Measurements from ENCODE around the gene SETD1A. TPM values are rescaled to one million over a fixed set of nuclear protein-coding genes. Genes with fewer than 3 reads are reported as not detected.

Gene SETD1A
- total RNA-seq, 2 donors from 2014 or later, result 23.8 to 25.0 TPM

DNA sequence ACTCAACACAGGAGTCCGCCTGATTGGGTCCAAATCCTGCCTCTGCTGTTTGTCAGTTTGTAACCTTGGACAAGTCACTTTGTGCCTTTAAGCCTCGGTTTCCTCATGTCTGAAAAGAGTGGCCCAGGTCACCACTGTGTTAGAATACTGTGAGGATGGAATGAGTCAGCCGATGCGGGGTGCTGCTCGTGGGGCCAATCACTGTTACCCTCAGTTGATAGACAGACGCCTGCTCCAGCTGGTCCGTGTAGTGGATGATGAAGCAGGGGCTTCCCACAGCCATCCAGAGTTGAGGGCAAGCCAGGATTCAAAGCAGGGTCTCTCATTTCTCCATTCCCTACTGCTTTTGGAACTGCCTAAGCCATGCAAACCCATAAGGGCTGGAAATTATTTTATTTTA is 28.4 kb upstream of the SETD1A start:
- Histone ChIP-seq H3K9ac (ENCODE audit: extremely low read depth, low read length, poor library complexity, severe bottlenecking) (no peak overlapping the region), H3K4me1 (ENCODE audit: control insufficient read depth, insufficient read depth, low read length) (no peaks in the 10 kb centered on the region), H3K27me3 (ENCODE audit: control insufficient read depth, insufficient read depth, low read length, poor library complexity, severe bottlenecking) (no peaks in the 10 kb centered on the region), H3K36me3 (ENCODE audit: control insufficient read depth, insufficient read depth, low read length) (peaks cover 45% of the 10 kb centered on the region), H3K4me3 (ENCODE audit: low read length) (no peak overlapping the region), H3K27ac (ENCODE audit: low read depth, low read length) (no peak overlapping the region), H3K9me3 (ENCODE audit: control insufficient read depth, low read length) (no peaks in the 10 kb centered on the region)
- peaks cover 33% of the 10 kb centered on the region for H3K36me3 Mint-ChIP-seq (ENCODE audit: low read depth)
- no peaks in the 10 kb centered on the region for H3K9me3 Mint-ChIP-seq
- no peak for TF ChIP-seq CTCF (conservative IDR thresholded peaks at IDR 0.05)
- 87 to 95% methylated on average over 6 to 7 of the region's 7 CpGs for whole genome bisulfite sequencing, 2 experiments (ENCODE audit: insufficient coverage in 1 of 2, insufficient read length in 1 of 2)
- H3K27ac Mint-ChIP-seq, result no peak overlapping the region
- peaks cover 15% of the 10 kb centered on the region for H3K4me1 Mint-ChIP-seq
- H3K4me3 Mint-ChIP-seq, result no peak overlapping the region
- H3K27me3 Mint-ChIP-seq (ENCODE audit: insufficient read depth), result no peaks in the 10 kb centered on the region
- DNase-seq, result no peak

DNA sequence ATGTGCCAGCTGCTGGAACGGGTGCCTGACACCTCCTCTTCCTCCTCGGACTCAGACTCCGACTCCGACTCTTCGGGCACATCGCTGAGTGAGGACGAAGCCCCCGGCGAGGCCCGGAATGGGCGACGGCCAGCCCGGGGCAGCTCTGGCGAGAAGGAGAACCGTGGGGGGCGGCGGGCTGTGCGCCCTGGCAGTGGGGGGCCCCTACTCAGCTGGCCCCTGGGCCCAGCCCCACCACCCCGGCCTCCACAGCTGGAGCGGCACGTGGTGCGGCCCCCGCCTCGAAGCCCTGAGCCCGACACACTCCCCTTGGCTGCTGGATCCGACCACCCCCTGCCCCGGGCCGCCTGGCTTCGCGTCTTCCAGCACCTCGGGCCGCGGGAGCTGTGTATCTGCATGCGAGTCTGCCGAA is 27.4 kb upstream of the SETD1A start:
- peaks cover 40% of the 10 kb centered on the region for H3K36me3 Mint-ChIP-seq (ENCODE audit: low read depth)
- no peaks in the 10 kb centered on the region for H3K27me3 Mint-ChIP-seq (ENCODE audit: insufficient read depth)
- Histone ChIP-seq H3K27me3 (ENCODE audit: control insufficient read depth, insufficient read depth, low read length, poor library complexity, severe bottlenecking) (no peaks in the 10 kb centered on the region), H3K9ac (ENCODE audit: extremely low read depth, low read length, poor library complexity, severe bottlenecking) (no peak overlapping the region), H3K4me1 (ENCODE audit: control insufficient read depth, insufficient read depth, low read length) (no peaks in the 10 kb centered on the region), H3K9me3 (ENCODE audit: control insufficient read depth, low read length) (no peaks in the 10 kb centered on the region), H3K4me3 (ENCODE audit: low read length) (no peak overlapping the region), H3K27ac (ENCODE audit: low read depth, low read length) (no peak overlapping the region), H3K36me3 (ENCODE audit: control insufficient read depth, insufficient read depth, low read length) (peaks cover 53% of the 10 kb centered on the region)
- no peak overlapping the region for H3K4me3 Mint-ChIP-seq
- no peak for TF ChIP-seq CTCF (conservative IDR thresholded peaks at IDR 0.05)
- no peak overlapping the region for H3K27ac Mint-ChIP-seq
- peak; percentile 34 for DNase-seq
- WGBS, 2 experiments (ENCODE audit: insufficient coverage in 1 of 2, insufficient read length in 1 of 2), result 98 to 99% methylated on average over 16 to 35 of the region's 35 CpGs
- no peaks in the 10 kb centered on the region for H3K9me3 Mint-ChIP-seq
- H3K4me1 Mint-ChIP-seq, result peaks cover 9% of the 10 kb centered on the region

- WGBS, 2 experiments (ENCODE audit: insufficient coverage in 1 of 2, insufficient read length in 1 of 2), result 77 to 84% methylated on average over 10 to 12 of the region's 12 CpGs
- no peak overlapping the region for H3K9ac ChIP-seq (ENCODE audit: extremely low read depth, low read length, poor library complexity, severe bottlenecking)
- no peaks in the 10 kb centered on the region for H3K27me3 ChIP-seq (ENCODE audit: control insufficient read depth, insufficient read depth, low read length, poor library complexity, severe bottlenecking)
- no peaks in the 10 kb centered on the region for H3K4me1 ChIP-seq (ENCODE audit: control insufficient read depth, insufficient read depth, low read length)
- no peak for DNase-seq
- no peak overlapping the region for H3K4me3 ChIP-seq (ENCODE audit: low read length)
- Mint-ChIP-seq H3K27me3 (ENCODE audit: insufficient read depth) (no peaks in the 10 kb centered on the region), H3K4me3 (no peak overlapping the region), H3K4me1 (peaks cover 5% of the 10 kb centered on the region), H3K36me3 (ENCODE audit: low read depth) (peaks cover 47% of the 10 kb centered on the region), H3K27ac (no peak overlapping the region), H3K9me3 (no peaks in the 10 kb centered on the region)
- no peak overlapping the region for H3K27ac ChIP-seq (ENCODE audit: low read depth, low read length)
- peaks cover 61% of the 10 kb centered on the region for H3K36me3 ChIP-seq (ENCODE audit: control insufficient read depth, insufficient read depth, low read length)
- no peak for TF ChIP-seq CTCF (conservative IDR thresholded peaks at IDR 0.05)
- no peaks in the 10 kb centered on the region for H3K9me3 ChIP-seq (ENCODE audit: control insufficient read depth, low read length)
These were observed 26.4 kb upstream of the SETD1A start for GRCh38 chr16:30931068-30931650.

All from endodermal cell (in vitro differentiated cells).